CD8-positive, alpha-beta memory T cell (primary cell): Measurements from ENCODE around the gene FSTL3. TPM values are rescaled to one million over a fixed set of nuclear protein-coding genes. Genes with fewer than 3 reads are reported as not detected.

Experiments used
- CTCF ChIA-PET: fragments of 350-600 bp; sonication (Branson Sonifier 250); formaldehyde crosslinking; loops from one replicate; lab custom pipeline; 2021; ENCODE audit warnings: antibody characterized with exemption; lab: Charles Lee
- POLR2A ChIA-PET: fragments of 350-600 bp; sonication (Branson Sonifier 250); formaldehyde crosslinking; loops from one replicate; lab custom pipeline; 2021; ENCODE audit warnings: antibody characterized with exemption; lab: Charles Lee
- DNase-seq, 5 donors: peaks; one replicate each; pipeline versions ENCODE4 v3.0.0 to v3.0.0-alpha.2; 2020 to 2022; ENCODE audit warnings: mixed read lengths in 1 of 5
- H3K27ac ChIP-seq: one replicate; pipeline ENCODE4 v1.7.0; 2013; ENCODE audit warnings: low read depth, mild to moderate bottlenecking, low read length, moderate library complexity
- H3K27me3 ChIP-seq: 2 replicates; pipeline ENCODE4 v1.7.0; 2013; ENCODE audit warnings: low read length, mild to moderate bottlenecking; ENCODE audit not compliant: insufficient read depth, poor library complexity, severe bottlenecking
- H3K36me3 ChIP-seq: 2 replicates; pipeline ENCODE4 v1.7.0; 2013; ENCODE audit warnings: mild to moderate bottlenecking, low read length, moderate library complexity; ENCODE audit not compliant: insufficient read depth
- H3K4me1 ChIP-seq: 2 replicates; pipeline ENCODE4 v1.7.0; 2013; ENCODE audit warnings: mild to moderate bottlenecking, low read length, moderate library complexity; ENCODE audit not compliant: insufficient read depth
- H3K4me3 ChIP-seq: 2 replicates; pipeline ENCODE4 v1.7.0; 2013; ENCODE audit warnings: mild to moderate bottlenecking, low read length
- H3K9me3 ChIP-seq: 2 replicates; pipeline ENCODE4 v1.7.0; 2013; ENCODE audit warnings: mild to moderate bottlenecking, low read length
- H3K27ac Mint-ChIP-seq, 8 donors: one replicate each; pipeline ENCODE4 v1.8.0; 2020 to 2021; ENCODE audit warnings: mixed read lengths in 8 of 8, mild to moderate bottlenecking in 6 of 8, inconsistent platforms in 3 of 8, moderate library complexity in 3 of 8
- H3K27me3 Mint-ChIP-seq, 2 donors: one replicate each; pipeline ENCODE4 v1.8.0; 2020 to 2021; ENCODE audit warnings: mixed read lengths in 2 of 2, mild to moderate bottlenecking in 1 of 2, moderate library complexity in 1 of 2
- H3K36me3 Mint-ChIP-seq, 3 donors: one replicate each; pipeline ENCODE4 v1.8.0; 2020 to 2021; ENCODE audit warnings: mixed read lengths in 3 of 3, inconsistent platforms in 1 of 3, mild to moderate bottlenecking in 1 of 3
- H3K4me1 Mint-ChIP-seq, 3 donors: one replicate each; pipeline ENCODE4 v1.8.0; 2020 to 2021; ENCODE audit warnings: mixed read lengths in 3 of 3, inconsistent platforms in 1 of 3, mild to moderate bottlenecking in 1 of 3
- H3K4me3 Mint-ChIP-seq, 7 donors: one replicate each; pipeline ENCODE4 v1.8.0; 2020 to 2021; ENCODE audit warnings: mixed read lengths in 7 of 7, mild to moderate bottlenecking in 6 of 7, moderate library complexity in 4 of 7, inconsistent platforms in 2 of 7
- H3K9me3 Mint-ChIP-seq, 5 donors: one replicate each; pipeline ENCODE4 v1.8.0; 2020 to 2022; ENCODE audit warnings: mixed read lengths in 5 of 5, mild to moderate bottlenecking in 3 of 5, moderate library complexity in 2 of 5, inconsistent platforms in 1 of 5
- polyA plus RNA-seq: library from polyadenylated mRNA; unstranded; fragments of 300-500 nt; fragmentation: Illumina TruSeq; gene quantifications from one replicate; pipeline ENCODE4 v1.2.3, GENCODE V29; 2021
- total RNA-seq, 2 experiments: library from RNA; stranded (reverse); gene quantifications; one replicate each; pipeline ENCODE4 v1.2.3, GENCODE V29; 2021

Gene FSTL3
- total and polyA plus RNA-seq, 3 experiments from 2014 or later: 0.81 to 8.0 (median 7.7) TPM

GRCh38 chr19:633786-634639, 42.2 kb upstream of the FSTL3 start:
- Histone ChIP-seq H3K27me3 (no peaks in the 10 kb centered on the region), H3K4me1 (peaks cover 27% of the 10 kb centered on the region), H3K27ac (peak overlapping the region; percentile 72), H3K4me3 (peak overlapping the region; percentile 60), H3K9me3 (no peaks in the 10 kb centered on the region), H3K36me3 (peaks cover 2% of the 10 kb centered on the region)
- Mint-ChIP-seq H3K27me3 (no peaks in the 10 kb centered on the region), H3K4me1 (peaks cover 22 to 43% (median 24%) of the 10 kb centered on the region in 3 donors), H3K4me3 (peak overlapping the region; percentile 94 to 96 (median 96)), H3K27ac (peak overlapping the region; percentile 89 to 99 (median 94)), H3K9me3 (no peaks in the 10 kb centered on the region), H3K36me3 (peaks cover 1 to 23% (median 1%) of the 10 kb centered on the region in 3 donors)
- CTCF ChIA-PET: interaction anchor here (0.7 to 1.8 kb wide), 6 partner anchors 23 to 123 kb away, joined by 3 to 7 read pairs (median 3); partner anchors contain the start of gene RNF126
- DNase-seq: no peak
- POLR2A ChIA-PET: interaction anchor here (0.6 to 1.7 kb wide), 4 partner anchors 27 to 88 kb away, joined by 3 to 20 read pairs (median 6); partner anchors contain the start of gene RNF126

GRCh38 chr19:634975-635652, 41.1 kb upstream of the FSTL3 start:
- H3K27me3 Mint-ChIP-seq: no peaks in the 10 kb centered on the region
- Histone ChIP-seq H3K27ac (no peak overlapping the region), H3K4me3 (no peak overlapping the region), H3K9me3 (no peaks in the 10 kb centered on the region), H3K36me3 (no peaks in the 10 kb centered on the region), H3K27me3 (no peaks in the 10 kb centered on the region), H3K4me1 (peaks cover 31% of the 10 kb centered on the region)
- H3K27ac Mint-ChIP-seq: peak overlapping the region in 1 of 8 donors; percentile 39
- peaks cover 25 to 44% (median 25%) of the 10 kb centered on the region in 3 donors for H3K4me1 Mint-ChIP-seq
- CTCF ChIA-PET: interaction anchor here (1.6 to 1.8 kb wide), 2 partner anchors 22 to 124 kb away, joined by 4 to 7 read pairs; no protein-coding TSS in a partner anchor
- POLR2A ChIA-PET: interaction anchor here (1.2 kb wide), 1 partner anchor 28 kb away, joined by 6 read pairs; the partner anchor contains the start of gene RNF126
- no peak for DNase-seq
- H3K4me3 Mint-ChIP-seq: peak overlapping the region in 2 of 7 donors; percentile 6 to 28
- peaks cover 0 to 16% (median 0%) of the 10 kb centered on the region in 3 donors for H3K36me3 Mint-ChIP-seq
- no peaks in the 10 kb centered on the region for H3K9me3 Mint-ChIP-seq

- peaks cover 7 to 14% (median 9%) of the 10 kb centered on the region in 3 donors for H3K4me1 Mint-ChIP-seq
- H3K4me3 ChIP-seq: peak overlapping the region; percentile 73
Measured at GRCh38 chr19:638906-639252, 37.3 kb upstream of the FSTL3 start.

GRCh38 chr19:639253-640160, 36.7 kb upstream of the FSTL3 start, which contains the start of gene FGF22:
TSS of gene FGF22 (plus strand) at chr19:639879. CDS start at chr19:639926, 47 bp downstream.
- no peaks in the 10 kb centered on the region for H3K9me3 Mint-ChIP-seq
- Histone ChIP-seq H3K4me1 (peaks cover 12% of the 10 kb centered on the region), H3K27ac (no peak within 1 kb of the TSS), H3K36me3 (no peaks in the 10 kb centered on the region), H3K4me3 (peak within 1 kb of the TSS; percentile 73), H3K9me3 (no peaks in the 10 kb centered on the region), H3K27me3 (no peaks in the 10 kb centered on the region)
- peak within 1 kb of the TSS; percentile 79 to 87 (median 81) for H3K4me3 Mint-ChIP-seq
- ChIA-PET POLR2A (no interaction called here), CTCF (no interaction called here)
- DNase-seq: peak; percentile 88 to 98 (median 96)
- peaks cover 0 to 3% (median 0%) of the 10 kb centered on the region in 3 donors for H3K36me3 Mint-ChIP-seq
- H3K27ac Mint-ChIP-seq: peak within 1 kb of the TSS; percentile 65 to 99 (median 94)
- H3K4me1 Mint-ChIP-seq: peaks cover 7 to 9% (median 7%) of the 10 kb centered on the region in 3 donors
- no peaks in the 10 kb centered on the region for H3K27me3 Mint-ChIP-seq

More at GRCh38 chr19:638906-639252, 37.3 kb upstream of the FSTL3 start:
- CTCF ChIA-PET: no interaction called here
- Mint-ChIP-seq H3K36me3 (no peaks in the 10 kb centered on the region), H3K4me3 (peak overlapping the region in 6 of 7 donors; percentile 79 to 87 (median 81)), H3K27me3 (no peaks in the 10 kb centered on the region), H3K9me3 (no peaks in the 10 kb centered on the region), H3K27ac (peak overlapping the region in 7 of 8 donors; percentile 65 to 99 (median 94))
- Histone ChIP-seq H3K27me3 (no peaks in the 10 kb centered on the region), H3K27ac (no peak overlapping the region), H3K36me3 (no peaks in the 10 kb centered on the region), H3K4me1 (peaks cover 16% of the 10 kb centered on the region), H3K9me3 (no peaks in the 10 kb centered on the region)
- DNase-seq: peak in 1 of 5 donors; percentile 20
- POLR2A ChIA-PET: no interaction called here

- H3K36me3 ChIP-seq: no peaks in the 10 kb centered on the region
- Mint-ChIP-seq H3K4me3 (peak overlapping the region in 4 of 7 donors; percentile 23 to 37 (median 32)), H3K9me3 (no peaks in the 10 kb centered on the region), H3K4me1 (peaks cover 7 to 9% (median 7%) of the 10 kb centered on the region in 3 donors), H3K36me3 (peaks cover 0 to 7% (median 0%) of the 10 kb centered on the region in 3 donors), H3K27ac (peak overlapping the region in 3 of 8 donors; percentile 34 to 87 (median 64)), H3K27me3 (no peaks in the 10 kb centered on the region)
- peaks cover 12% of the 10 kb centered on the region for H3K4me1 ChIP-seq
- H3K9me3 ChIP-seq: no peaks in the 10 kb centered on the region
- ChIA-PET CTCF (no interaction called here), POLR2A (no interaction called here)
- no peak overlapping the region for H3K4me3 ChIP-seq
- no peak for DNase-seq
- no peaks in the 10 kb centered on the region for H3K27me3 ChIP-seq
- H3K27ac ChIP-seq: no peak overlapping the region
Measured at GRCh38 chr19:640161-640558, 36.0 kb upstream of the FSTL3 start.

- ChIA-PET CTCF (interaction anchor here (1.3 kb wide), 1 partner anchor 14 kb away, joined by 4 read pairs; no protein-coding TSS in a partner anchor), POLR2A (no interaction called here)
- Histone ChIP-seq H3K36me3 (no peaks in the 10 kb centered on the region), H3K4me1 (peaks cover 12% of the 10 kb centered on the region), H3K27me3 (no peaks in the 10 kb centered on the region), H3K27ac (no peak overlapping the region), H3K4me3 (no peak overlapping the region), H3K9me3 (no peaks in the 10 kb centered on the region)
- Mint-ChIP-seq H3K36me3 (peaks cover 0 to 10% (median 0%) of the 10 kb centered on the region in 3 donors), H3K4me3 (peak overlapping the region in 1 of 7 donors; percentile 26), H3K4me1 (peaks cover 7 to 9% (median 7%) of the 10 kb centered on the region in 3 donors), H3K27ac (peak overlapping the region in 5 of 8 donors; percentile 19 to 87 (median 34)), H3K27me3 (no peaks in the 10 kb centered on the region), H3K9me3 (no peaks in the 10 kb centered on the region)
- no peak for DNase-seq
Measured at GRCh38 chr19:640606-641189, 35.5 kb upstream of the FSTL3 start.

GRCh38 chr19:641702-642101, 34.5 kb upstream of the FSTL3 start:
- H3K4me3 Mint-ChIP-seq: peak overlapping the region in 2 of 7 donors; percentile 56 to 78
- H3K4me1 Mint-ChIP-seq: peaks cover 7 to 9% (median 7%) of the 10 kb centered on the region in 3 donors
- ChIA-PET CTCF (interaction anchor here (0.6 to 1.3 kb wide), 2 partner anchors 13 to 15 kb away, joined by 3 to 4 read pairs; no protein-coding TSS in a partner anchor), POLR2A (no interaction called here)
- no peak overlapping the region for H3K27ac ChIP-seq
- no peaks in the 10 kb centered on the region for H3K27me3 Mint-ChIP-seq
- peaks cover 0 to 19% (median 0%) of the 10 kb centered on the region in 3 donors for H3K36me3 Mint-ChIP-seq
- peaks cover 12% of the 10 kb centered on the region for H3K4me1 ChIP-seq
- H3K4me3 ChIP-seq: no peak overlapping the region
- no peaks in the 10 kb centered on the region for H3K36me3 ChIP-seq
- no peaks in the 10 kb centered on the region for H3K9me3 ChIP-seq
- no peak for DNase-seq
- H3K27me3 ChIP-seq: no peaks in the 10 kb centered on the region
- peak overlapping the region in 3 of 8 donors; percentile 32 to 55 (median 33) for H3K27ac Mint-ChIP-seq
- H3K9me3 Mint-ChIP-seq: no peaks in the 10 kb centered on the region
